Loucy (cell line): ENCODE data around the gene SKI.

Experiments
- H2AFZ ChIP-seq: fragments of 200-600 bp; sonication (generic); 2 replicates; pipeline ENCODE4 v1.6.0; 2016; ENCODE audit warnings: antibody characterized with exemption, mild to moderate bottlenecking, low read length, moderate library complexity
- H3F3A ChIP-seq: fragments of 200-600 bp; 2 replicates; pipeline ENCODE4 v1.6.0; 2016; ENCODE audit warnings: antibody characterized with exemption, low read depth, mild to moderate bottlenecking
- H3K27me3 ChIP-seq: fragments of 200-600 bp; sonication (generic); 2 replicates; pipeline ENCODE4 v1.6.1; 2014; ENCODE audit warnings: low read length, mild to moderate bottlenecking; ENCODE audit not compliant: insufficient read depth, poor library complexity, severe bottlenecking
- H3K36me3 ChIP-seq: fragments of 200-600 bp; sonication (generic); 2 replicates; pipeline ENCODE4 v1.6.1; 2016; ENCODE audit warnings: low read length; ENCODE audit not compliant: insufficient read depth
- H3K4me1 ChIP-seq: fragments of 200-600 bp; sonication (generic); 2 replicates; pipeline ENCODE4 v1.5.1; 2014; ENCODE audit warnings: low read length, mild to moderate bottlenecking; ENCODE audit not compliant: insufficient read depth, poor library complexity, severe bottlenecking
- H3K4me2 ChIP-seq: fragments of 200-600 bp; sonication (generic); 2 replicates; pipeline ENCODE4 v1.6.0; 2014; ENCODE audit warnings: antibody characterized with exemption, low read length, low read depth, mild to moderate bottlenecking; ENCODE audit not compliant: poor library complexity, severe bottlenecking
- H3K4me3 ChIP-seq: fragments of 200-600 bp; sonication (generic); 2 replicates; pipeline ENCODE4 v1.5.1; 2014; ENCODE audit warnings: low read length, mild to moderate bottlenecking, mixed read lengths; ENCODE audit not compliant: poor library complexity, severe bottlenecking
- H3K79me2 ChIP-seq: fragments of 200-600 bp; sonication (generic); 2 replicates; pipeline ENCODE4 v1.6.1; 2014; ENCODE audit warnings: low read length; ENCODE audit not compliant: insufficient read depth
- H3K9ac ChIP-seq: fragments of 200-600 bp; sonication (generic); 2 replicates; pipeline ENCODE4 v1.6.0; 2014; ENCODE audit warnings: mild to moderate bottlenecking, low read depth, low read length, moderate library complexity; ENCODE audit not compliant: poor library complexity, severe bottlenecking
- H3K9me2 ChIP-seq: fragments of 200-600 bp; sonication (generic); replicated peaks from 2 replicates; pipeline ENCODE4 v1.6.1; 2016; ENCODE audit warnings: low read depth, low read length, mixed read lengths
- H3K9me3 ChIP-seq: fragments of 200-600 bp; sonication (generic); 2 replicates; pipeline ENCODE4 v1.6.1; 2014; ENCODE audit warnings: mild to moderate bottlenecking, antibody characterized with exemption, low read length, low read depth; ENCODE audit not compliant: insufficient read depth
- H4K20me1 ChIP-seq: fragments of 200-600 bp; sonication (generic); 2 replicates; pipeline ENCODE4 v1.6.0; 2014; ENCODE audit warnings: antibody characterized with exemption, low read length, mild to moderate bottlenecking; ENCODE audit not compliant: insufficient read depth, poor library complexity, severe bottlenecking
- CTCF ChIP-seq: fragments of 200-600 bp; sonication (generic); conservative IDR thresholded peaks from 2 replicates; pipeline ENCODE4 v1.5.1; 2014; ENCODE audit warnings: mild to moderate bottlenecking, antibody characterized with exemption, low read length
- EZH2phosphoT487 ChIP-seq: fragments of 200-600 bp; IDR thresholded peaks from 2 replicates; pipeline ENCODE4 v1.6.1; 2018; ENCODE audit warnings: antibody characterized with exemption, mild to moderate bottlenecking, moderate library complexity, borderline replicate concordance

SKI gene

DNA sequence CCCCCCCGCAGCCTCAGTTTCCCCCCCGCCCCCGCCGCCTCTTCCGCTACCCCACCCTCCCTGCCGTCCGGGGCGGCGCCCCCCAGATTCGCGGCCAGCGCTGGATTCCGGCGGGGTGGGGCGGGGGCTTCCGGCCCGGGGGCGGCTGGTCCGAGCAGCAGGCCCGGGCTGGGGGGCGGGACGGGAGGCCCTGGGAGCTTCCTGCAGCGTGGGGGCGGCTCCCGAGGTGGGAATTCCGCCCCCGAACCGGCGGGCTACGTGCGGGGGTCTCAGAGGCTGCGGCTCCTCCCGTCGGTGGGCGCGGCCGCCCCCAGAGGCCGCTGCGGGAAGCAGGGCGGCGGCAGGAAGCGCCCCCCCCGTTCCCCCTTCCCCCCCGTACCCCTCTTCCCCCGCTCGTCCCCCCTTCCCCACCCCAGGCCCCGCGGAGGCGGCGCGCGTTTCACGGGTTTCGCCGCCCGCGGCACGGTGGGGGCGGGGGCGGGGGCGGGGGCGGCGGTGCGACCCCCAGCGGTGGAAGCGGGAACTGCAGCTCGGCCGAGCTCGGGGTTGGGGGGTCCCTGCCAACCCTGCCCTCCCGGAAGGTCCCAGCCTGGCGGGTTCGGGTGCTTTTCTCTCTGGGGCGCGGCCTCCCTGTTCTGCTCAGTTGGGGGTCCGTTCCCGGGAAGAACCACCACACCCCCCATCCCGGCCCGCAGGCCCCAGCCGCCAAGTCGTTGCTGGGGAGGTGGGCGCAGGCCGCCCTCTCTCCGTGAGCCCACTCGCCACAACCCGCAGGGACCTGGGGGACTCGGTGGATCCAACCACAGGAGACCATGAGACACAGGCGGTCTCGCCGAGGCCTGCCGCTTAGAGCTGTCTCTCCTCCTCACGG lies 86.9 kb downstream of the SKI start:
- H3K9ac ChIP-seq, result peak overlapping the region; percentile 59
- no peaks in the 10 kb centered on the region for H4K20me1 ChIP-seq
- H3K27me3 ChIP-seq, result no peaks in the 10 kb centered on the region
- H3K9me3 ChIP-seq, result no peaks in the 10 kb centered on the region
- peaks cover 7% of the 10 kb centered on the region for H3K4me1 ChIP-seq
- 0 out of 2 replicates have a peak overlapping the region, but pooled peaks have one; percentile 64 for H2AFZ ChIP-seq
- TF ChIP-seq CTCF, result peak; percentile 57
- TF ChIP-seq EZH2phosphoT487, result no peak
- peak overlapping the region; percentile 65 for H3K4me2 ChIP-seq
- peak overlapping the region; percentile 55 for H3K4me3 ChIP-seq
- no peaks in the 10 kb centered on the region for H3F3A ChIP-seq
- no peaks in the 10 kb centered on the region for H3K9me2 ChIP-seq
- H3K36me3 ChIP-seq, result no peaks in the 10 kb centered on the region
- no peaks in the 10 kb centered on the region for H3K79me2 ChIP-seq

- H3K9me2 ChIP-seq, result no peaks in the 10 kb centered on the region
- peak overlapping the region; percentile 65 for H3K4me2 ChIP-seq
- peaks cover 7% of the 10 kb centered on the region for H3K4me1 ChIP-seq
- TF ChIP-seq CTCF (no peak), EZH2phosphoT487 (no peak)
- H3K27me3 ChIP-seq, result no peaks in the 10 kb centered on the region
- H3K36me3 ChIP-seq, result no peaks in the 10 kb centered on the region
- peak overlapping the region; percentile 59 for H3K9ac ChIP-seq
- no peaks in the 10 kb centered on the region for H4K20me1 ChIP-seq
- H2AFZ ChIP-seq, result no peak overlapping the region
- no peaks in the 10 kb centered on the region for H3K79me2 ChIP-seq
- H3K9me3 ChIP-seq, result no peaks in the 10 kb centered on the region
- H3F3A ChIP-seq, result no peaks in the 10 kb centered on the region
- H3K4me3 ChIP-seq, result peak overlapping the region; percentile 55
Observed at GRCh38 chr1:2315674-2316450, 87.7 kb downstream of the SKI start.

GRCh38 chr1:2316451-2316961 lies 88.4 kb downstream of the SKI start:
- Histone ChIP-seq H3K4me2 (no peak overlapping the region), H3K27me3 (no peaks in the 10 kb centered on the region)

More at GRCh38 chr1:2316451-2316961, 88.4 kb downstream of the SKI start:
- Histone ChIP-seq H4K20me1 (no peaks in the 10 kb centered on the region), H3K4me3 (no peak overlapping the region), H3K4me1 (peaks cover 7% of the 10 kb centered on the region), H3K9me3 (no peaks in the 10 kb centered on the region), H3K79me2 (no peaks in the 10 kb centered on the region), H3F3A (no peaks in the 10 kb centered on the region), H3K9me2 (no peaks in the 10 kb centered on the region), H3K36me3 (no peaks in the 10 kb centered on the region), H3K9ac (no peak overlapping the region), H2AFZ (no peak overlapping the region)
- TF ChIP-seq EZH2phosphoT487 (no peak), CTCF (no peak)
